ENCODE measurements around the gene TIMP2.

- TF ChIP-seq EZH2 (IDR thresholded peaks at IDR 0.05; ENCODE audit: insufficient read depth, poor library complexity, severe bottlenecking) (no peak), EZH2phosphoT487 (IDR thresholded peaks at IDR 0.05; ENCODE audit: insufficient read depth, low read depth) (no peak)
Observed at GRCh38 chr17:78885956-78886355, 39.2 kb downstream of the TIMP2 start.

Data from GM23248 (cell line).